ENCODE measurements around the gene IL31RA. TPM values are rescaled to one million over a fixed set of nuclear protein-coding genes. Genes with fewer than 3 reads are reported as not detected.

The IL31RA gene
- total and polyA plus RNA-seq, 2 of the 13 experiments (the other 11 are each of a cell fraction or from before 2014, with no cell fraction given): not detected

DNA sequence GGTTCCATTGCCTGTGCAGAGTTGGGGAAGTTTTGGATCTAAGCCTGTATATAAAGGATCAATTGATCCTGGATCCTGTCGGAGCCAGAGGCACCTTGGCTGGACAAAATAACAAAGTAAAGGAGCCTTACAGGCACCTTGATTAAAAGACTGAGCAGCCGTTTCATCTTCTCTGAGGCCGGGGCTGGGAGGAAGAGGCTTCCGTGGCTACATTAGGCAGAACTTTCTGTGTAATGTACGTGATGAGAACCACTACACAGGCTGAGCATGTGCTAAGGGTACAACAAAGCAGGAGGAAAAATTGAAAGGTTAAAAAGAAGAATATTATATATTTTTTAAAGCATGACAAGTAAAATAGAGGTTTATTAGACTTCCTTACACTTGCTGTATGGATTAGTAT is 37.0 kb downstream of the IL31RA start:
- no TSS peak for BruUV-seq (replicated peaks)
- Histone ChIP-seq H3K27me3 (ENCODE audit: control insufficient read depth in 1 of 2, insufficient read depth in 2 of 2, low read length in 2 of 2) (no peaks in the 10 kb centered on the region), H3K36me3 (replicated peaks in 1 of 2; ENCODE audit: control insufficient read depth in 1 of 2, insufficient read depth in 2 of 2, low read length in 2 of 2) (no peaks in the 10 kb centered on the region), H3K4me3 (replicated peaks in 1 of 3; ENCODE audit: insufficient read depth in 1 of 3, low read depth in 2 of 3, low read length in 3 of 3) (no peak overlapping the region), H4K20me1 (ENCODE audit: insufficient read depth, low read length) (no peaks in the 10 kb centered on the region), H3K4me2 (ENCODE audit: low read depth, low read length) (no peak overlapping the region), H3K9ac (ENCODE audit: insufficient read depth, low read depth, low read length) (no peak overlapping the region), H3K27ac (ENCODE audit: extremely low read length, insufficient read depth, low read length) (no peak overlapping the region), H2AFZ (ENCODE audit: low read length) (no peak overlapping the region), H3K9me3 (ENCODE audit: low read length) (no peaks in the 10 kb centered on the region), H3K4me1 (ENCODE audit: insufficient read depth, low read length) (peaks cover 19% of the 10 kb centered on the region; the same call in 1 of the 2 replicates), H3K79me2 (ENCODE audit: insufficient read depth, low read length) (no peaks in the 10 kb centered on the region)
- DNase-seq (ENCODE audit: low spot score): no peak
- intact Hi-C loops (cut with micrococcal nuclease; ENCODE audit: unreplicated experiment) (no loop called here), in situ Hi-C loops (cut with HindIII; ENCODE audit: extremely low pct_ligation_motif_present, low pct_unique_long_range_greater_than_20kb) (no loop called here)
- CTCF ChIA-PET (ENCODE audit: low intra/inter-chr PET ratio, low total read pairs): no interaction called here
- no peak for FAIRE-seq
- 74% methylated on average over 5 of the region's 5 CpGs for WGBS (ENCODE audit: low lambda C conversion rate)
- POLR2A ChIA-PET: no interaction called here
- ATAC-seq: no peak
- TF ChIP-seq, protein P1, sequence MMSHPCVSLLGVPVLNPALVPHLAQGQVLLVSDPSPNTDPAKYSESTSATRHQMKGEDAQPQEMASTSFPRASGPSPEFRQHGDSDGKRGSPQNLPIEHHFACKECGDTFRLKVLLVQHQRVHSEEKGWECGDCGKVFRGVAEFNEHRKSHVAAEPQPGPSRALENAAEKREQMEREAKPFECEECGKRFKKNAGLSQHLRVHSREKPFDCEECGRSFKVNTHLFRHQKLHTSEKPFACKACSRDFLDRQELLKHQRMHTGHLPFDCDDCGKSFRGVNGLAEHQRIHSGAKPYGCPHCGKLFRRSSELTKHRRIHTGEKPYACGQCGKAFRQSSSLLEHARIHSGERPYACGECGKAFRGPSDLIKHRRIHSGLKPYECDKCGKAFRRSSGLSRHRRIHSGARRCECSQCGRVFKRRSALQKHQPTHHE (CRISPR knock-in tag; IDR thresholded peaks at IDR 0.05; ENCODE audit: borderline replicate concordance): no peak
- no peak for TF ChIP-seq ZNF274 (CRISPR knock-in tag; IDR thresholded peaks at IDR 0.05)
- TF ChIP-seq MTF1 (CRISPR knock-in tag; IDR thresholded peaks at IDR 0.05): no peak
- TF ChIP-seq, protein P2, sequence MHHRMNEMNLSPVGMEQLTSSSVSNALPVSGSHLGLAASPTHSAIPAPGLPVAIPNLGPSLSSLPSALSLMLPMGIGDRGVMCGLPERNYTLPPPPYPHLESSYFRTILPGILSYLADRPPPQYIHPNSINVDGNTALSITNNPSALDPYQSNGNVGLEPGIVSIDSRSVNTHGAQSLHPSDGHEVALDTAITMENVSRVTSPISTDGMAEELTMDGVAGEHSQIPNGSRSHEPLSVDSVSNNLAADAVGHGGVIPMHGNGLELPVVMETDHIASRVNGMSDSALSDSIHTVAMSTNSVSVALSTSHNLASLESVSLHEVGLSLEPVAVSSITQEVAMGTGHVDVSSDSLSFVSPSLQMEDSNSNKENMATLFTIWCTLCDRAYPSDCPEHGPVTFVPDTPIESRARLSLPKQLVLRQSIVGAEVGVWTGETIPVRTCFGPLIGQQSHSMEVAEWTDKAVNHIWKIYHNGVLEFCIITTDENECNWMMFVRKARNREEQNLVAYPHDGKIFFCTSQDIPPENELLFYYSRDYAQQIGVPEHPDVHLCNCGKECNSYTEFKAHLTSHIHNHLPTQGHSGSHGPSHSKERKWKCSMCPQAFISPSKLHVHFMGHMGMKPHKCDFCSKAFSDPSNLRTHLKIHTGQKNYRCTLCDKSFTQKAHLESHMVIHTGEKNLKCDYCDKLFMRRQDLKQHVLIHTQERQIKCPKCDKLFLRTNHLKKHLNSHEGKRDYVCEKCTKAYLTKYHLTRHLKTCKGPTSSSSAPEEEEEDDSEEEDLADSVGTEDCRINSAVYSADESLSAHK (CRISPR knock-in tag; IDR thresholded peaks at IDR 0.05; ENCODE audit: borderline replicate concordance): no peak
- TF ChIP-seq ZNF615 (CRISPR knock-in tag; IDR thresholded peaks at IDR 0.05; ENCODE audit: borderline replicate concordance): no peak
- TF ChIP-seq, protein P3, sequence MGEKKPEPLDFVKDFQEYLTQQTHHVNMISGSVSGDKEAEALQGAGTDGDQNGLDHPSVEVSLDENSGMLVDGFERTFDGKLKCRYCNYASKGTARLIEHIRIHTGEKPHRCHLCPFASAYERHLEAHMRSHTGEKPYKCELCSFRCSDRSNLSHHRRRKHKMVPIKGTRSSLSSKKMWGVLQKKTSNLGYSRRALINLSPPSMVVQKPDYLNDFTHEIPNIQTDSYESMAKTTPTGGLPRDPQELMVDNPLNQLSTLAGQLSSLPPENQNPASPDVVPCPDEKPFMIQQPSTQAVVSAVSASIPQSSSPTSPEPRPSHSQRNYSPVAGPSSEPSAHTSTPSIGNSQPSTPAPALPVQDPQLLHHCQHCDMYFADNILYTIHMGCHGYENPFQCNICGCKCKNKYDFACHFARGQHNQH (CRISPR knock-in tag; IDR thresholded peaks at IDR 0.05): no peak
- no peak for TF ChIP-seq ZZZ3 (CRISPR knock-in tag; IDR thresholded peaks at IDR 0.05; ENCODE audit: borderline replicate concordance)
- TF ChIP-seq, protein P4, sequence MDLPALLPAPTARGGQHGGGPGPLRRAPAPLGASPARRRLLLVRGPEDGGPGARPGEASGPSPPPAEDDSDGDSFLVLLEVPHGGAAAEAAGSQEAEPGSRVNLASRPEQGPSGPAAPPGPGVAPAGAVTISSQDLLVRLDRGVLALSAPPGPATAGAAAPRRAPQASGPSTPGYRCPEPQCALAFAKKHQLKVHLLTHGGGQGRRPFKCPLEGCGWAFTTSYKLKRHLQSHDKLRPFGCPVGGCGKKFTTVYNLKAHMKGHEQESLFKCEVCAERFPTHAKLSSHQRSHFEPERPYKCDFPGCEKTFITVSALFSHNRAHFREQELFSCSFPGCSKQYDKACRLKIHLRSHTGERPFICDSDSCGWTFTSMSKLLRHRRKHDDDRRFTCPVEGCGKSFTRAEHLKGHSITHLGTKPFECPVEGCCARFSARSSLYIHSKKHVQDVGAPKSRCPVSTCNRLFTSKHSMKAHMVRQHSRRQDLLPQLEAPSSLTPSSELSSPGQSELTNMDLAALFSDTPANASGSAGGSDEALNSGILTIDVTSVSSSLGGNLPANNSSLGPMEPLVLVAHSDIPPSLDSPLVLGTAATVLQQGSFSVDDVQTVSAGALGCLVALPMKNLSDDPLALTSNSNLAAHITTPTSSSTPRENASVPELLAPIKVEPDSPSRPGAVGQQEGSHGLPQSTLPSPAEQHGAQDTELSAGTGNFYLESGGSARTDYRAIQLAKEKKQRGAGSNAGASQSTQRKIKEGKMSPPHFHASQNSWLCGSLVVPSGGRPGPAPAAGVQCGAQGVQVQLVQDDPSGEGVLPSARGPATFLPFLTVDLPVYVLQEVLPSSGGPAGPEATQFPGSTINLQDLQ (CRISPR knock-in tag; IDR thresholded peaks at IDR 0.05): no peak
- TF ChIP-seq ZNF430 (CRISPR knock-in tag; IDR thresholded peaks at IDR 0.05): no peak
- TF ChIP-seq, protein P5, sequence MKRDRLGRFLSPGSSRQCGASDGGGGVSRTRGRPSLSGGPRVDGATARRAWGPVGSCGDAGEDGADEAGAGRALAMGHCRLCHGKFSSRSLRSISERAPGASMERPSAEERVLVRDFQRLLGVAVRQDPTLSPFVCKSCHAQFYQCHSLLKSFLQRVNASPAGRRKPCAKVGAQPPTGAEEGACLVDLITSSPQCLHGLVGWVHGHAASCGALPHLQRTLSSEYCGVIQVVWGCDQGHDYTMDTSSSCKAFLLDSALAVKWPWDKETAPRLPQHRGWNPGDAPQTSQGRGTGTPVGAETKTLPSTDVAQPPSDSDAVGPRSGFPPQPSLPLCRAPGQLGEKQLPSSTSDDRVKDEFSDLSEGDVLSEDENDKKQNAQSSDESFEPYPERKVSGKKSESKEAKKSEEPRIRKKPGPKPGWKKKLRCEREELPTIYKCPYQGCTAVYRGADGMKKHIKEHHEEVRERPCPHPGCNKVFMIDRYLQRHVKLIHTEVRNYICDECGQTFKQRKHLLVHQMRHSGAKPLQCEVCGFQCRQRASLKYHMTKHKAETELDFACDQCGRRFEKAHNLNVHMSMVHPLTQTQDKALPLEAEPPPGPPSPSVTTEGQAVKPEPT (CRISPR knock-in tag; IDR thresholded peaks at IDR 0.05; ENCODE audit: low read depth): no peak
- no peak for TF ChIP-seq DMAP1 (CRISPR knock-in tag; IDR thresholded peaks at IDR 0.05)
- no peak for TF ChIP-seq ZNF180 (CRISPR knock-in tag; IDR thresholded peaks at IDR 0.05; ENCODE audit: borderline replicate concordance, low read depth)
- TF ChIP-seq, protein P6, sequence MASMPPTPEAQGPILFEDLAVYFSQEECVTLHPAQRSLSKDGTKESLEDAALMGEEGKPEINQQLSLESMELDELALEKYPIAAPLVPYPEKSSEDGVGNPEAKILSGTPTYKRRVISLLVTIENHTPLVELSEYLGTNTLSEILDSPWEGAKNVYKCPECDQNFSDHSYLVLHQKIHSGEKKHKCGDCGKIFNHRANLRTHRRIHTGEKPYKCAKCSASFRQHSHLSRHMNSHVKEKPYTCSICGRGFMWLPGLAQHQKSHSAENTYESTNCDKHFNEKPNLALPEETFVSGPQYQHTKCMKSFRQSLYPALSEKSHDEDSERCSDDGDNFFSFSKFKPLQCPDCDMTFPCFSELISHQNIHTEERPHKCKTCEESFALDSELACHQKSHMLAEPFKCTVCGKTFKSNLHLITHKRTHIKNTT (CRISPR knock-in tag; IDR thresholded peaks at IDR 0.05): no peak
- TF ChIP-seq ZBTB20 (CRISPR knock-in tag; IDR thresholded peaks at IDR 0.05; ENCODE audit: borderline replicate concordance, low read depth): no peak
- no peak for TF ChIP-seq ZNF264 (CRISPR knock-in tag; IDR thresholded peaks at IDR 0.05)

Measured in HepG2 (cell line).